Keratinocyte (primary cell): Measurements from ENCODE around the gene TMEM183A. TPM values are rescaled to one million over a fixed set of nuclear protein-coding genes. Genes with fewer than 3 reads are reported as not detected.
A peak's percentile ranks its signal among the peaks of the same experiment; 100 is the strongest.

Experiments used
- DNase-seq: peaks from one replicate; pipeline ENCODE4 v3.0.0-alpha.2; 2011; ENCODE audit warnings: low read depth, missing footprints, low spot score
- FAIRE-seq: peaks from 2 replicates; lab custom pipeline; 2011; peaks lifted over from hg19 to GRCh38; lab: Jason Lieb, UNC
- H2AFZ ChIP-seq: 2 replicates; pipeline ENCODE4 v1.6.0; 2012; ENCODE audit warnings: low read length, control low read depth, inconsistent platforms; ENCODE audit not compliant: control insufficient read depth
- H3K27ac ChIP-seq: 2 replicates; pipeline ENCODE4 v1.5.1; 2011; ENCODE audit warnings: low read length; ENCODE audit not compliant: control insufficient read depth, insufficient read depth
- H3K27me3 ChIP-seq: 3 replicates; pipeline ENCODE4 v1.6.0; 2011; ENCODE audit warnings: low read length; ENCODE audit not compliant: control insufficient read depth, insufficient read depth; ENCODE audit errors: extremely low read depth
- H3K36me3 ChIP-seq, 2 experiments: 2 replicates in 1 of 2; 3 replicates in 1 of 2; pipeline ENCODE4 v1.5.1; 2011; ENCODE audit warnings: low read length in 2 of 2, mild to moderate bottlenecking in 1 of 2; ENCODE audit not compliant: control insufficient read depth in 2 of 2, insufficient read depth in 2 of 2; ENCODE audit errors: extremely low read depth in 1 of 2
- H3K4me1 ChIP-seq: 3 replicates; pipeline ENCODE4 v1.5.1; 2011; ENCODE audit warnings: low read length; ENCODE audit not compliant: control insufficient read depth, insufficient read depth; ENCODE audit errors: extremely low read depth
- H3K4me2 ChIP-seq: 3 replicates; pipeline ENCODE4 v1.6.0; 2011; ENCODE audit warnings: low read depth, low read length; ENCODE audit not compliant: control insufficient read depth, insufficient read depth; ENCODE audit errors: extremely low read depth
- H3K4me3 ChIP-seq, 3 experiments: fragments of 200-600 bp in 1 of 3; sonication (generic) in 1 of 3; 2 replicates in 2 of 3; 3 replicates in 1 of 3; pipeline ENCODE4 v1.5.1; 2011 to 2016; ENCODE audit warnings: low read length in 3 of 3, mild to moderate bottlenecking in 3 of 3, control low read depth in 2 of 3, inconsistent platforms in 1 of 3, low read depth in 1 of 3, mixed read lengths in 1 of 3, mixed run types in 1 of 3, moderate library complexity in 1 of 3; ENCODE audit not compliant: control insufficient read depth in 2 of 3, insufficient read depth in 2 of 3; ENCODE audit errors: extremely low read depth in 1 of 3
- H3K79me2 ChIP-seq: 2 replicates; pipeline ENCODE4 v1.6.0; 2012; ENCODE audit warnings: low read length; ENCODE audit not compliant: control insufficient read depth, insufficient read depth
- H3K9ac ChIP-seq: 3 replicates; pipeline ENCODE4 v1.6.0; 2011; ENCODE audit warnings: low read length; ENCODE audit not compliant: control insufficient read depth, insufficient read depth; ENCODE audit errors: extremely low read depth
- H3K9me1 ChIP-seq: 3 replicates; pipeline ENCODE4 v1.6.0; 2011; ENCODE audit warnings: low read length; ENCODE audit not compliant: control insufficient read depth, insufficient read depth; ENCODE audit errors: extremely low read depth
- H3K9me3 ChIP-seq: 2 replicates; pipeline ENCODE4 v1.5.1; 2012; ENCODE audit warnings: low read depth, low read length; ENCODE audit not compliant: control insufficient read depth
- H4K20me1 ChIP-seq: 3 replicates; pipeline ENCODE4 v1.6.0; 2011; ENCODE audit warnings: low read length; ENCODE audit not compliant: control insufficient read depth, insufficient read depth; ENCODE audit errors: extremely low read depth
- EZH2 ChIP-seq: IDR thresholded peaks from one replicate; pipeline ENCODE4 v1.6.1; 2012; ENCODE audit warnings: inconsistent platforms, mild to moderate bottlenecking, low read length, moderate library complexity
- dilution Hi-C: fragments of 300-500 bp; cut with MboI; formaldehyde crosslinking; loops from one replicate; pipeline ENCODE4 v1.7.0; 2020; ENCODE audit warnings: low sequenced_read_pairs; ENCODE audit not compliant: extremely low pct_ligation_motif_present
- polyA plus RNA-seq, 5 experiments: library from polyadenylated mRNA; depleted of rRNA in 3 of 5; stranded (reverse) in 3 of 5; stranded (forward) in 1 of 5; unstranded in 1 of 5; fragments of >200 nt; gene quantifications; 1 replicate in 1 of 5; 2 replicates in 3 of 5; 3 replicates in 1 of 5; pipeline versions ENCODE4 v1.2.1 to v1.2.3, GENCODE V29; 2011 to 2012; ENCODE audit warnings: missing spikeins in 2 of 5, low read depth in 1 of 5, low replicate concordance in 1 of 5
- TF ChIP-seq, protein P1 (sequence below), 3 experiments: IDR thresholded peaks in 1 of 3; conservative IDR thresholded peaks in 1 of 3; optimal IDR thresholded peaks in 1 of 3; 2 replicates in 2 of 3; 3 replicates in 1 of 3; pipeline versions ENCODE3 to v1.5.1; 2011; ENCODE audit warnings: low read length in 3 of 3, mild to moderate bottlenecking in 3 of 3, moderate library complexity in 2 of 3, control low read depth in 1 of 3, inconsistent platforms in 1 of 3; ENCODE audit not compliant: insufficient read depth in 2 of 3; ENCODE audit errors: extremely low read depth in 1 of 3

TMEM183A gene
- polyA plus RNA-seq, 1 donor (not counting 4 experiments of a cell fraction or from before 2014, with no cell fraction given) = 88.2 TPM

GRCh38 chr1:202967684-202968281 is 39.4 kb upstream of the TMEM183A start:
- H2AFZ ChIP-seq = peak overlapping the region; percentile 60
- FAIRE-seq (no peak), DNase-seq (no peak)
- H3K4me3 ChIP-seq = peak overlapping the region; percentile 46 to 98 (median 55)
- H3K36me3 ChIP-seq = peaks cover 11 to 19% of the 10 kb centered on the region in 2 experiments
- no peaks in the 10 kb centered on the region for H4K20me1 ChIP-seq
- no peaks in the 10 kb centered on the region for H3K9me3 ChIP-seq
- H3K4me2 ChIP-seq = peak overlapping the region; percentile 73
- dilution Hi-C loops = no loop called here
- TF ChIP-seq, protein P1, sequence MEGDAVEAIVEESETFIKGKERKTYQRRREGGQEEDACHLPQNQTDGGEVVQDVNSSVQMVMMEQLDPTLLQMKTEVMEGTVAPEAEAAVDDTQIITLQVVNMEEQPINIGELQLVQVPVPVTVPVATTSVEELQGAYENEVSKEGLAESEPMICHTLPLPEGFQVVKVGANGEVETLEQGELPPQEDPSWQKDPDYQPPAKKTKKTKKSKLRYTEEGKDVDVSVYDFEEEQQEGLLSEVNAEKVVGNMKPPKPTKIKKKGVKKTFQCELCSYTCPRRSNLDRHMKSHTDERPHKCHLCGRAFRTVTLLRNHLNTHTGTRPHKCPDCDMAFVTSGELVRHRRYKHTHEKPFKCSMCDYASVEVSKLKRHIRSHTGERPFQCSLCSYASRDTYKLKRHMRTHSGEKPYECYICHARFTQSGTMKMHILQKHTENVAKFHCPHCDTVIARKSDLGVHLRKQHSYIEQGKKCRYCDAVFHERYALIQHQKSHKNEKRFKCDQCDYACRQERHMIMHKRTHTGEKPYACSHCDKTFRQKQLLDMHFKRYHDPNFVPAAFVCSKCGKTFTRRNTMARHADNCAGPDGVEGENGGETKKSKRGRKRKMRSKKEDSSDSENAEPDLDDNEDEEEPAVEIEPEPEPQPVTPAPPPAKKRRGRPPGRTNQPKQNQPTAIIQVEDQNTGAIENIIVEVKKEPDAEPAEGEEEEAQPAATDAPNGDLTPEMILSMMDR (optimal IDR thresholded peaks at IDR 0.05 in 1 of 3, IDR thresholded peaks at IDR 0.05 in 1 of 3, conservative IDR thresholded peaks at IDR 0.05 in 1 of 3; ENCODE audit: extremely low read depth in 1 of 3, insufficient read depth in 2 of 3, low read length in 3 of 3) = no peak
- no peak for TF ChIP-seq EZH2
- peaks cover 3% of the 10 kb centered on the region for H3K9me1 ChIP-seq
- peaks cover 36% of the 10 kb centered on the region for H3K4me1 ChIP-seq
- peak overlapping the region; percentile 49 for H3K9ac ChIP-seq
- no peaks in the 10 kb centered on the region for H3K27me3 ChIP-seq
- peak overlapping the region; percentile 25 for H3K27ac ChIP-seq
- H3K79me2 ChIP-seq = peaks cover 17% of the 10 kb centered on the region

GRCh38 chr1:202968351-202968750 is 38.8 kb upstream of the TMEM183A start:
- FAIRE-seq (no peak), DNase-seq (no peak)
- no peak overlapping the region for H3K4me2 ChIP-seq
- peaks cover 17% of the 10 kb centered on the region for H3K79me2 ChIP-seq
- H2AFZ ChIP-seq = peak overlapping the region; percentile 23
- H3K36me3 ChIP-seq = peaks cover 6 to 14% of the 10 kb centered on the region in 2 experiments
- H3K9ac ChIP-seq = no peak overlapping the region
- H3K4me3 ChIP-seq = no peak overlapping the region
- H3K27me3 ChIP-seq = no peaks in the 10 kb centered on the region
- dilution Hi-C loops = no loop called here
- peaks cover 3% of the 10 kb centered on the region for H3K9me1 ChIP-seq
- no peaks in the 10 kb centered on the region for H3K9me3 ChIP-seq
- no peak for TF ChIP-seq EZH2
- TF ChIP-seq, protein P1 (optimal IDR thresholded peaks at IDR 0.05 in 1 of 3, IDR thresholded peaks at IDR 0.05 in 1 of 3, conservative IDR thresholded peaks at IDR 0.05 in 1 of 3; ENCODE audit: extremely low read depth in 1 of 3, insufficient read depth in 2 of 3, low read length in 3 of 3) = no peak
- H4K20me1 ChIP-seq = no peaks in the 10 kb centered on the region
- peaks cover 36% of the 10 kb centered on the region for H3K4me1 ChIP-seq
- H3K27ac ChIP-seq = no peak overlapping the region
